CD4-positive, CD25-positive, alpha-beta regulatory T cell (primary cell): ENCODE data around the gene SPATA46. TPM values are rescaled to one million over a fixed set of nuclear protein-coding genes. Genes with fewer than 3 reads are reported as not detected.

Source experiments
- ATAC-seq, 2 donors: fragments of 150-1000 bp; cut with Tn5 transposase; one replicate each; pipeline ENCODE4 v1.10.0; 2021; ENCODE audit warnings: low read depth in 2 of 2, moderate number of reproducible peaks in 2 of 2, moderate library complexity in 1 of 2
- DNase-seq, 3 donors: peaks; one replicate each; pipeline versions ENCODE4 v3.0.0 to v3.0.0-alpha.2; 2012 to 2022; ENCODE audit warnings: mixed read lengths in 1 of 3
- H3K27ac ChIP-seq: one replicate; pipeline ENCODE4 v1.7.0; 2013; ENCODE audit warnings: mild to moderate bottlenecking, low read length; ENCODE audit not compliant: insufficient read depth, poor library complexity, severe bottlenecking
- H3K27me3 ChIP-seq: one replicate; pipeline ENCODE4 v1.7.0; 2013; ENCODE audit warnings: low read length; ENCODE audit not compliant: control insufficient read depth, insufficient read depth
- H3K36me3 ChIP-seq: one replicate; pipeline ENCODE4 v1.7.0; 2013; ENCODE audit warnings: mild to moderate bottlenecking, low read length, moderate library complexity; ENCODE audit not compliant: control insufficient read depth, insufficient read depth
- H3K4me1 ChIP-seq: 2 replicates; pipeline ENCODE4 v1.7.0; 2013; ENCODE audit warnings: mild to moderate bottlenecking, low read length; ENCODE audit not compliant: insufficient read depth, control insufficient read depth, poor library complexity, severe bottlenecking
- H3K4me3 ChIP-seq: one replicate; pipeline ENCODE4 v1.7.0; 2013; ENCODE audit warnings: low read depth, mild to moderate bottlenecking, low read length, moderate library complexity
- H3K9me3 ChIP-seq, 2 experiments: 1 replicate in 1 of 2; 2 replicates in 1 of 2; pipeline ENCODE4 v1.7.0; 2013; ENCODE audit warnings: low read length in 2 of 2, mild to moderate bottlenecking in 1 of 2, moderate library complexity in 1 of 2; ENCODE audit not compliant: control insufficient read depth in 2 of 2
- H3K27ac Mint-ChIP-seq, 3 donors: one replicate each; pipeline ENCODE4 v1.8.0; 2020 to 2022; ENCODE audit warnings: mild to moderate bottlenecking in 3 of 3, mixed read lengths in 3 of 3, moderate library complexity in 2 of 3
- H3K27me3 Mint-ChIP-seq: one replicate; pipeline ENCODE4 v1.8.0; 2022; ENCODE audit warnings: mild to moderate bottlenecking, mixed read lengths
- H3K36me3 Mint-ChIP-seq: one replicate; pipeline ENCODE4 v1.8.0; 2020; ENCODE audit warnings: mixed read lengths
- H3K4me1 Mint-ChIP-seq, 4 donors: one replicate each; pipeline ENCODE4 v1.8.0; 2020 to 2022; ENCODE audit warnings: mixed read lengths in 4 of 4, mild to moderate bottlenecking in 1 of 4
- H3K4me3 Mint-ChIP-seq, 4 donors: one replicate each; pipeline ENCODE4 v1.8.0; 2020 to 2022; ENCODE audit warnings: mild to moderate bottlenecking in 4 of 4, mixed read lengths in 4 of 4, moderate library complexity in 3 of 4
- H3K9me3 Mint-ChIP-seq, 7 donors: one replicate each; pipeline ENCODE4 v1.8.0; 2020 to 2022; ENCODE audit warnings: mixed read lengths in 7 of 7, mild to moderate bottlenecking in 3 of 7, moderate library complexity in 2 of 7
- polyA plus RNA-seq, 4 donors: library from polyadenylated mRNA; unstranded; fragments of 300-500 nt; fragmentation: Illumina TruSeq; gene quantifications; one replicate each; pipeline ENCODE4 v1.2.3, GENCODE V29; 2021
- total RNA-seq: library from RNA; stranded (reverse); gene quantifications from one replicate; pipeline ENCODE4 v1.2.3, GENCODE V29; 2022

SPATA46 gene
- total and polyA plus RNA-seq, 5 donors from 2014 or later: not detected

DNA sequence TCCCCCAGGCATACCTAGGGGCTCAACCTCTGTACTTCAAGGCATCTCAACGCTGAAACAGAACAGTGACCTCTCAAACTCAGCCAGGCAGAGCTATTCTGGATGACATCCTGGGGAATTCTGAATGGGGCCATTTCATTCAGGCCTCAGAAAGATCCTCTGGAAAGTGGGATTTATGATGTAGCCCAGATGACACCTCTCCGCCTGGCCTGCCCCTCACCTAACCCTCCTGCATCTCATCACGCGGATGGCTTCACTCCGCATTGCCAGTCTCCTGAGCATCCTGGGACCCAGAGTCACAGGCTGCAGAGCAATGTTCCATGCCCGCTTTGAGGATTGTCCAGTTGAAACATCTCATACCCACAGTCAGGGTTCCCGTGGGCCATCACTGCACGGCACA lies 1.2 kb downstream of the SPATA46 start:
- no peak overlapping the region for H3K27ac ChIP-seq
- no peaks in the 10 kb centered on the region for H3K36me3 Mint-ChIP-seq
- no peaks in the 10 kb centered on the region for H3K9me3 ChIP-seq
- no peak for ATAC-seq
- H3K27ac Mint-ChIP-seq: no peak overlapping the region
- no peak overlapping the region for H3K4me3 Mint-ChIP-seq
- no peaks in the 10 kb centered on the region for H3K36me3 ChIP-seq
- H3K9me3 Mint-ChIP-seq: peaks cover 0 to 2% (median 0%) of the 10 kb centered on the region in 7 donors
- H3K4me1 Mint-ChIP-seq: peaks cover 0 to 2% (median 0%) of the 10 kb centered on the region in 4 donors
- no peaks in the 10 kb centered on the region for H3K4me1 ChIP-seq
- no peak overlapping the region for H3K4me3 ChIP-seq
- H3K27me3 ChIP-seq: no peaks in the 10 kb centered on the region
- H3K27me3 Mint-ChIP-seq: no peaks in the 10 kb centered on the region
- DNase-seq: no peak

DNA sequence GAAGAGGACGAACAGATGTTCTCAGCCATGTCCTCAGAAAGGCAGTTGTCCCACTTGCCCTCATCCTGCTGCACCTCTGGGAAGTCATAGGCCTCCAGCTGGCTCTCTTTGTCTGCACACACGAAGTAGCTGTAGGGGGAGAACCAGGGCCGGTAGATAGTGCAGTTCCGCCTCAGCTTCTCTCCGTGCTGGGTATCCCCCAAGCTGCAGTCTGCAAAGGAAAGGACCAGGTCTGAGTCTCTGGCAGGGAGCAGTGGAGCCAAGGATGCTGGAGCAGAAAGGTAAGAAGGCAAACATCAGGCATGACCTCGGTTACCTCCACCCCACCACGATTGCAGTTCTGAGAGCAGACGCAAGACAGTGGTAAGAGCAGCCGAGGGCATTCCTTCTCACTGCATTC lies 2.2 kb downstream of the SPATA46 start:
- Histone ChIP-seq H3K27ac (no peak overlapping the region), H3K36me3 (no peaks in the 10 kb centered on the region), H3K27me3 (peaks cover 2% of the 10 kb centered on the region), H3K4me3 (no peak overlapping the region), H3K9me3 (no peaks in the 10 kb centered on the region), H3K4me1 (no peaks in the 10 kb centered on the region)
- peaks cover 0 to 2% (median 0%) of the 10 kb centered on the region in 4 donors for H3K4me1 Mint-ChIP-seq
- no peak overlapping the region for H3K27ac Mint-ChIP-seq
- no peak overlapping the region for H3K4me3 Mint-ChIP-seq
- H3K9me3 Mint-ChIP-seq: peaks cover 0 to 2% (median 0%) of the 10 kb centered on the region in 7 donors
- H3K27me3 Mint-ChIP-seq: no peaks in the 10 kb centered on the region
- DNase-seq (no peak), ATAC-seq (no peak)
- H3K36me3 Mint-ChIP-seq: no peaks in the 10 kb centered on the region

- Mint-ChIP-seq H3K27ac (no peak overlapping the region), H3K4me3 (no peak overlapping the region), H3K27me3 (no peaks in the 10 kb centered on the region), H3K4me1 (peaks cover 0 to 2% (median 0%) of the 10 kb centered on the region in 4 donors), H3K36me3 (no peaks in the 10 kb centered on the region), H3K9me3 (peaks cover 0 to 2% (median 0%) of the 10 kb centered on the region in 7 donors)
- H3K9me3 ChIP-seq: no peaks in the 10 kb centered on the region
- ATAC-seq (no peak), DNase-seq (no peak)
- H3K4me3 ChIP-seq: no peak overlapping the region
- H3K4me1 ChIP-seq: no peaks in the 10 kb centered on the region
- peaks cover 2% of the 10 kb centered on the region for H3K27me3 ChIP-seq
- H3K27ac ChIP-seq: no peak overlapping the region
- no peaks in the 10 kb centered on the region for H3K36me3 ChIP-seq
Observed at GRCh38 chr1:162373541-162374260, 3.0 kb downstream of the SPATA46 start.

GRCh38 chr1:162373072-162373427 lies 3.6 kb downstream of the SPATA46 start:
- peaks cover 0 to 2% (median 0%) of the 10 kb centered on the region in 7 donors for H3K9me3 Mint-ChIP-seq
- H3K4me1 Mint-ChIP-seq: peaks cover 0 to 2% (median 0%) of the 10 kb centered on the region in 4 donors
- Histone ChIP-seq H3K36me3 (no peaks in the 10 kb centered on the region), H3K4me1 (no peaks in the 10 kb centered on the region), H3K4me3 (no peak overlapping the region), H3K27me3 (peaks cover 2% of the 10 kb centered on the region), H3K9me3 (no peaks in the 10 kb centered on the region), H3K27ac (no peak overlapping the region)
- H3K4me3 Mint-ChIP-seq: no peak overlapping the region
- no peak for ATAC-seq
- H3K27me3 Mint-ChIP-seq: no peaks in the 10 kb centered on the region
- DNase-seq: no peak
- H3K36me3 Mint-ChIP-seq: no peaks in the 10 kb centered on the region
- H3K27ac Mint-ChIP-seq: no peak overlapping the region

DNA sequence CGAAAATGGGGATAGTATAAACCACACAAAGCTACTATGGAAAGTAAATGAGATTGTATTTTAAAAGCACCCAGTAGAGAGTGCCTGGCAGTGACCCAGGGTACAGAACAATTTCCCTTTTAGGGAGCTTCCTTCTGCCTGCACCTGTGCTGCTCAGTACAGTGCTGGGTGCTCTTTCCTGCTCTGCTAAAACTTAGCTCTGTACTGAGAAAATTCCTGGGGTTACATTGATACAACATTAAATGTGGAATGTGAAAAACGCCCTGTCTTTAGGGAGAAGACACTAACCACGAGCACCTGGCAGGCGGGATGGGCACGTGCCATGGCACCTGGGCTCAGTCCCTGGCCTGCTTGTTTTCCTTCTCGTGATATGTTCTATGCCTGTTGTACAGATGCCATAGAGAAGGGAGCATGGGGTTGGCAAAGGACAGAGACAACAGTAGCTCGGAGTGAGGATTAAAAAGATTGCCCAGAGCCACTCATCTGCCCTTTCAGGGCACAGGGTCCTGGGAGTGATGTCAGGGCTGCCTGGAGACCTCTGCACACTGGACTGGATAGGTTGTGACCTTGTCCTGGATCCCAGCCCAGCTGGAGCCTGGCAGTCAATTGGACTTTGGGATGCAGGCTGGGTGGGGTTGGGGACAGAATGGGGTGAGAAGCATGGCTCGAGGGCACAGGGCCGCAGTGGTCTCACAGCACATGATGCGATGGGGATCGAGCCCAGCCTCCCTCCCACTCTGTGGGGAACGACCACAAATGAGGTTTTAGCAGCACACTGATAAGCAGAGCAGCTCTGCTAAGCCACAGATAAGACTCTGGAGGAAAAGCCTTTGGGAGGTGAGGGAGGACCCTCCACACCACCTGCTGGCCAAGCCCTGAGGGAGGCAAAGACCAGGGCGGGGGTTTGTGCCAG lies 4.2 kb downstream of the SPATA46 start:
- peaks cover 2% of the 10 kb centered on the region for H3K27me3 ChIP-seq
- no peak overlapping the region for H3K27ac ChIP-seq
- H3K36me3 ChIP-seq: no peaks in the 10 kb centered on the region
- H3K4me1 Mint-ChIP-seq: peaks cover 0 to 2% (median 0%) of the 10 kb centered on the region in 4 donors
- no peak for DNase-seq
- no peaks in the 10 kb centered on the region for H3K4me1 ChIP-seq
- H3K9me3 Mint-ChIP-seq: peaks cover 0 to 2% (median 0%) of the 10 kb centered on the region in 7 donors
- H3K4me3 Mint-ChIP-seq: no peak overlapping the region
- no peaks in the 10 kb centered on the region for H3K36me3 Mint-ChIP-seq
- H3K27me3 Mint-ChIP-seq: no peaks in the 10 kb centered on the region
- no peak overlapping the region for H3K4me3 ChIP-seq
- no peak for ATAC-seq
- H3K27ac Mint-ChIP-seq: no peak overlapping the region
- H3K9me3 ChIP-seq: no peaks in the 10 kb centered on the region

GRCh38 chr1:162371611-162372010 lies 5.0 kb downstream of the SPATA46 start:
- Histone ChIP-seq H3K36me3 (no peaks in the 10 kb centered on the region), H3K4me3 (no peak overlapping the region), H3K9me3 (no peaks in the 10 kb centered on the region), H3K27me3 (peaks cover 2% of the 10 kb centered on the region), H3K4me1 (no peaks in the 10 kb centered on the region), H3K27ac (no peak overlapping the region)
- H3K4me3 Mint-ChIP-seq: no peak overlapping the region
- H3K9me3 Mint-ChIP-seq: peaks cover 0 to 2% (median 0%) of the 10 kb centered on the region in 7 donors
- no peak overlapping the region for H3K27ac Mint-ChIP-seq
- H3K27me3 Mint-ChIP-seq: no peaks in the 10 kb centered on the region
- ATAC-seq (no peak), DNase-seq (no peak)
- no peaks in the 10 kb centered on the region for H3K36me3 Mint-ChIP-seq
- H3K4me1 Mint-ChIP-seq: peaks cover 0 to 2% (median 0%) of the 10 kb centered on the region in 4 donors

DNA sequence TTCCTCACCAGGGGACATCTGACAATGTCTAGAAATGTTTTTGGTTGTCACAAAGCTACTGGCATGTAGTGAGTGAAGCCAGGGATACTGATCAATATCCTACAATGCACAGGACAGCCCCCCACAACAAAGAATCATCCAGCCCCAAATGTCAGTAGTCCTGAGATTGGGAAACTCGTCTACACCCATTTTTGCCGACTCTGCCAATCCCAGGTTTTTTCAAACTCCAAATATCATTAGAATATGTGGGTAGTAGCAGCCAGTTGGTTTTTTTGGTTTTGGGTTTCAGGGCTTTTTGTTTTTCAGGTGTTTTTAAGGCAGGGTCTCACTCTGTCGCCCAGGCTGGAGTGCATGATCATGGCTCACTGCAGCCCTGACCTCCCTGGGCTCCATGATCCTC lies 5.9 kb downstream of the SPATA46 start:
- no peak for ATAC-seq
- Histone ChIP-seq H3K27me3 (peaks cover 2% of the 10 kb centered on the region), H3K9me3 (no peaks in the 10 kb centered on the region), H3K4me1 (no peaks in the 10 kb centered on the region), H3K4me3 (no peak overlapping the region), H3K27ac (no peak overlapping the region), H3K36me3 (no peaks in the 10 kb centered on the region)
- peaks cover 0 to 2% (median 0%) of the 10 kb centered on the region in 7 donors for H3K9me3 Mint-ChIP-seq
- no peaks in the 10 kb centered on the region for H3K36me3 Mint-ChIP-seq
- DNase-seq: no peak
- H3K4me3 Mint-ChIP-seq: no peak overlapping the region
- H3K27ac Mint-ChIP-seq: no peak overlapping the region
- peaks cover 0 to 2% (median 0%) of the 10 kb centered on the region in 4 donors for H3K4me1 Mint-ChIP-seq
- H3K27me3 Mint-ChIP-seq: no peaks in the 10 kb centered on the region
